SK-N-SH treated with all-trans-retinoic acid at 6 μM for 48 hours (cell line): ENCODE measurements around the gene TMEM170A.

ENCODE experiments used
- CSDC2 ChIP-seq: fragments of 250-450 bp; sonication (Bioruptor Pico); IDR thresholded peaks from 2 replicates; pipeline ENCODE4 v1.5.0; 2020; ENCODE audit warnings: mild to moderate bottlenecking, moderate library complexity
- ESRRG ChIP-seq: fragments of 250-450 bp; sonication (Bioruptor Pico); IDR thresholded peaks from 2 replicates; pipeline ENCODE4 v1.6.1; 2021; ENCODE audit warnings: mild to moderate bottlenecking
- GLIS3 ChIP-seq: fragments of 250-450 bp; sonication (Bioruptor Pico); IDR thresholded peaks from 2 replicates; pipeline ENCODE4 v1.5.0; 2020; ENCODE audit warnings: mild to moderate bottlenecking, moderate library complexity
- RARB ChIP-seq: fragments of 250-450 bp; sonication (Bioruptor Pico); IDR thresholded peaks from 2 replicates; pipeline ENCODE4 v1.8.0; 2021; ENCODE audit warnings: mild to moderate bottlenecking, moderate library complexity
- SNAI2 ChIP-seq: fragments of 250-450 bp; sonication (Bioruptor Pico); IDR thresholded peaks from 2 replicates; pipeline ENCODE4 v1.5.0; 2020; ENCODE audit warnings: mild to moderate bottlenecking, moderate library complexity
- TCF4 ChIP-seq: fragments of 250-450 bp; sonication (Bioruptor Pico); IDR thresholded peaks from 2 replicates; pipeline ENCODE4 v1.8.0; 2021; ENCODE audit warnings: mild to moderate bottlenecking, moderate library complexity, borderline replicate concordance
- ZFP3 ChIP-seq: fragments of 250-450 bp; sonication (Bioruptor Pico); IDR thresholded peaks from 2 replicates; pipeline ENCODE4 v1.5.0; 2020; ENCODE audit warnings: mild to moderate bottlenecking, moderate library complexity
- ZFP30 ChIP-seq: fragments of 450-650 bp; formaldehyde crosslinking; IDR thresholded peaks from 2 replicates; pipeline ENCODE4 v1.5.0; 2022; ENCODE audit warnings: mild to moderate bottlenecking, moderate library complexity
- ZNF8 ChIP-seq: fragments of 450-650 bp; formaldehyde crosslinking; IDR thresholded peaks from 2 replicates; pipeline ENCODE4 v1.5.0; 2020; ENCODE audit warnings: mild to moderate bottlenecking, moderate library complexity
- TF ChIP-seq, protein P1 (sequence below): fragments of 250-450 bp; sonication (Bioruptor Pico); IDR thresholded peaks from 2 replicates; pipeline ENCODE4 v1.5.1; 2021; ENCODE audit warnings: mild to moderate bottlenecking, moderate library complexity
- TF ChIP-seq, protein P2 (sequence below): fragments of 250-450 bp; sonication (Bioruptor Pico); IDR thresholded peaks from 2 replicates; pipeline ENCODE4 v1.8.0; 2020; ENCODE audit warnings: mild to moderate bottlenecking, moderate library complexity, borderline replicate concordance
- TF ChIP-seq, protein P3 (sequence below): fragments of 250-450 bp; sonication (Bioruptor Pico); IDR thresholded peaks from 2 replicates; pipeline ENCODE4 v1.5.1; 2020; ENCODE audit warnings: low read depth, mild to moderate bottlenecking, moderate library complexity
- TF ChIP-seq, protein P4 (sequence below): fragments of 250-450 bp; sonication (Bioruptor Pico); IDR thresholded peaks from 2 replicates; pipeline ENCODE4 v1.8.0; 2021; ENCODE audit warnings: low read depth, mild to moderate bottlenecking, moderate library complexity, borderline replicate concordance
- TF ChIP-seq, protein P5 (sequence below): fragments of 250-450 bp; sonication (Bioruptor Pico); IDR thresholded peaks from 2 replicates; pipeline ENCODE4 v1.5.0; 2020; ENCODE audit warnings: mild to moderate bottlenecking, moderate library complexity

DNA sequence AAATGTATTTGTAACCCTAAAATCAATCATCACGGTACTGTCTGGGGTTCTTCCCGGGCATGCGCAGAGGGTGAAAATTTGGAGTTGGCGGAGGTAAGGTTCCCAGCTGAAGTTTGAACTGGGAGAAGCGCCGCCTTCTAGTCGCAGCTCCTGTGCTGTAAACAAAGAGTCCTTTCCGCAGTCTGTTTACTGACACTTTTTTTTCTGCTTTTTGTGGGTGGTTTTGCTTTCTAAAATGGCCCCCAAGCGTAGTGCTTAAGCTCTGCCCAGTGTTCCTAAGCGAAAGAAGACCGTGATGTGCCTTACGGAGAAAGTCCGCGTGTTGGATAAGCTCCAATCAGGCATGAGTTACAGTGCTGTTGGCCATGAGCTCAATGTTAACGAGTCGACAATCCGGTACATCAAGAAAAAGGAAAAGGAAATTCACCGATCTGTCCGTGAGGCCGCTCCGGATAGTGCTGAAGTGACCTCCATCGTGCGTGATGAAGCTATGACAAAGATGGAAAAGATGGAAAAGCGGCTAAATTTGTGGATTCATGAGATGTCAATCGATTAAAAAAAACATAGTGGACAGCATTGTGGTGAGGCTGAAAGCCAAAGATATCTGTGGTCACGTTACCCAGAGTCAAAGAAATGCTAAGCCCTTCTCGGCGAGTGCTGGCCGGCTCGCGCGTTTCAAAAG, 30.6 kb downstream of the TMEM170A start:
- TF ChIP-seq, protein P1, sequence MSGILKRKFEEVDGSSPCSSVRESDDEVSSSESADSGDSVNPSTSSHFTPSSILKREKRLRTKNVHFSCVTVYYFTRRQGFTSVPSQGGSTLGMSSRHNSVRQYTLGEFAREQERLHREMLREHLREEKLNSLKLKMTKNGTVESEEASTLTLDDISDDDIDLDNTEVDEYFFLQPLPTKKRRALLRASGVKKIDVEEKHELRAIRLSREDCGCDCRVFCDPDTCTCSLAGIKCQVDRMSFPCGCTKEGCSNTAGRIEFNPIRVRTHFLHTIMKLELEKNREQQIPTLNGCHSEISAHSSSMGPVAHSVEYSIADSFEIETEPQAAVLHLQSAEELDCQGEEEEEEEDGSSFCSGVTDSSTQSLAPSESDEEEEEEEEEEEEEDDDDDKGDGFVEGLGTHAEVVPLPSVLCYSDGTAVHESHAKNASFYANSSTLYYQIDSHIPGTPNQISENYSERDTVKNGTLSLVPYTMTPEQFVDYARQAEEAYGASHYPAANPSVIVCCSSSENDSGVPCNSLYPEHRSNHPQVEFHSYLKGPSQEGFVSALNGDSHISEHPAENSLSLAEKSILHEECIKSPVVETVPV (CRISPR knock-in tag): no peak
- TF ChIP-seq, protein P2, sequence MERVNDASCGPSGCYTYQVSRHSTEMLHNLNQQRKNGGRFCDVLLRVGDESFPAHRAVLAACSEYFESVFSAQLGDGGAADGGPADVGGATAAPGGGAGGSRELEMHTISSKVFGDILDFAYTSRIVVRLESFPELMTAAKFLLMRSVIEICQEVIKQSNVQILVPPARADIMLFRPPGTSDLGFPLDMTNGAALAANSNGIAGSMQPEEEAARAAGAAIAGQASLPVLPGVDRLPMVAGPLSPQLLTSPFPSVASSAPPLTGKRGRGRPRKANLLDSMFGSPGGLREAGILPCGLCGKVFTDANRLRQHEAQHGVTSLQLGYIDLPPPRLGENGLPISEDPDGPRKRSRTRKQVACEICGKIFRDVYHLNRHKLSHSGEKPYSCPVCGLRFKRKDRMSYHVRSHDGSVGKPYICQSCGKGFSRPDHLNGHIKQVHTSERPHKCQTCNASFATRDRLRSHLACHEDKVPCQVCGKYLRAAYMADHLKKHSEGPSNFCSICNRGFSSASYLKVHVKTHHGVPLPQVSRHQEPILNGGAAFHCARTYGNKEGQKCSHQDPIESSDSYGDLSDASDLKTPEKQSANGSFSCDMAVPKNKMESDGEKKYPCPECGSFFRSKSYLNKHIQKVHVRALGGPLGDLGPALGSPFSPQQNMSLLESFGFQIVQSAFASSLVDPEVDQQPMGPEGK (CRISPR knock-in tag): no peak
- TF ChIP-seq, protein P3, sequence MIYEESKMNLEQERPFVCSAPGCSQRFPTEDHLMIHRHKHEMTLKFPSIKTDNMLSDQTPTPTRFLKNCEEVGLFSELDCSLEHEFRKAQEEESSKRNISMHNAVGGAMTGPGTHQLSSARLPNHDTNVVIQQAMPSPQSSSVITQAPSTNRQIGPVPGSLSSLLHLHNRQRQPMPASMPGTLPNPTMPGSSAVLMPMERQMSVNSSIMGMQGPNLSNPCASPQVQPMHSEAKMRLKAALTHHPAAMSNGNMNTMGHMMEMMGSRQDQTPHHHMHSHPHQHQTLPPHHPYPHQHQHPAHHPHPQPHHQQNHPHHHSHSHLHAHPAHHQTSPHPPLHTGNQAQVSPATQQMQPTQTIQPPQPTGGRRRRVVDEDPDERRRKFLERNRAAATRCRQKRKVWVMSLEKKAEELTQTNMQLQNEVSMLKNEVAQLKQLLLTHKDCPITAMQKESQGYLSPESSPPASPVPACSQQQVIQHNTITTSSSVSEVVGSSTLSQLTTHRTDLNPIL (CRISPR knock-in tag): no peak
- TF ChIP-seq, protein P4, sequence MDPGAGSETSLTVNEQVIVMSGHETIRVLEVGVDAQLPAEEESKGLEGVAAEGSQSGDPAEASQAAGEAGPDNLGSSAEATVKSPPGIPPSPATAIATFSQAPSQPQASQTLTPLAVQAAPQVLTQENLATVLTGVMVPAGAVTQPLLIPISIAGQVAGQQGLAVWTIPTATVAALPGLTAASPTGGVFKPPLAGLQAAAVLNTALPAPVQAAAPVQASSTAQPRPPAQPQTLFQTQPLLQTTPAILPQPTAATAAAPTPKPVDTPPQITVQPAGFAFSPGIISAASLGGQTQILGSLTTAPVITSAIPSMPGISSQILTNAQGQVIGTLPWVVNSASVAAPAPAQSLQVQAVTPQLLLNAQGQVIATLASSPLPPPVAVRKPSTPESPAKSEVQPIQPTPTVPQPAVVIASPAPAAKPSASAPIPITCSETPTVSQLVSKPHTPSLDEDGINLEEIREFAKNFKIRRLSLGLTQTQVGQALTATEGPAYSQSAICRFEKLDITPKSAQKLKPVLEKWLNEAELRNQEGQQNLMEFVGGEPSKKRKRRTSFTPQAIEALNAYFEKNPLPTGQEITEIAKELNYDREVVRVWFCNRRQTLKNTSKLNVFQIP: no peak
- TF ChIP-seq CSDC2 (CRISPR knock-in tag) (no peak), ZNF8 (CRISPR knock-in tag) (peak; percentile 93), RARB (no peak), SNAI2 (no peak), ZFP30 (CRISPR knock-in tag) (no peak), ZFP3 (CRISPR knock-in tag) (no peak), GLIS3 (CRISPR knock-in tag) (no peak), TCF4 (CRISPR knock-in tag) (no peak), ESRRG (CRISPR knock-in tag) (no peak)
- TF ChIP-seq, protein P5, sequence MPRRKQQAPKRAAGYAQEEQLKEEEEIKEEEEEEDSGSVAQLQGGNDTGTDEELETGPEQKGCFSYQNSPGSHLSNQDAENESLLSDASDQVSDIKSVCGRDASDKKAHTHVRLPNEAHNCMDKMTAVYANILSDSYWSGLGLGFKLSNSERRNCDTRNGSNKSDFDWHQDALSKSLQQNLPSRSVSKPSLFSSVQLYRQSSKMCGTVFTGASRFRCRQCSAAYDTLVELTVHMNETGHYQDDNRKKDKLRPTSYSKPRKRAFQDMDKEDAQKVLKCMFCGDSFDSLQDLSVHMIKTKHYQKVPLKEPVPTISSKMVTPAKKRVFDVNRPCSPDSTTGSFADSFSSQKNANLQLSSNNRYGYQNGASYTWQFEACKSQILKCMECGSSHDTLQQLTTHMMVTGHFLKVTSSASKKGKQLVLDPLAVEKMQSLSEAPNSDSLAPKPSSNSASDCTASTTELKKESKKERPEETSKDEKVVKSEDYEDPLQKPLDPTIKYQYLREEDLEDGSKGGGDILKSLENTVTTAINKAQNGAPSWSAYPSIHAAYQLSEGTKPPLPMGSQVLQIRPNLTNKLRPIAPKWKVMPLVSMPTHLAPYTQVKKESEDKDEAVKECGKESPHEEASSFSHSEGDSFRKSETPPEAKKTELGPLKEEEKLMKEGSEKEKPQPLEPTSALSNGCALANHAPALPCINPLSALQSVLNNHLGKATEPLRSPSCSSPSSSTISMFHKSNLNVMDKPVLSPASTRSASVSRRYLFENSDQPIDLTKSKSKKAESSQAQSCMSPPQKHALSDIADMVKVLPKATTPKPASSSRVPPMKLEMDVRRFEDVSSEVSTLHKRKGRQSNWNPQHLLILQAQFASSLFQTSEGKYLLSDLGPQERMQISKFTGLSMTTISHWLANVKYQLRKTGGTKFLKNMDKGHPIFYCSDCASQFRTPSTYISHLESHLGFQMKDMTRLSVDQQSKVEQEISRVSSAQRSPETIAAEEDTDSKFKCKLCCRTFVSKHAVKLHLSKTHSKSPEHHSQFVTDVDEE (CRISPR knock-in tag): no peak
